ENCODE results near the gene PLA2R1.
A peak's percentile ranks its signal among the peaks of the same experiment; 100 is the strongest.

PLA2R1 gene

DNA sequence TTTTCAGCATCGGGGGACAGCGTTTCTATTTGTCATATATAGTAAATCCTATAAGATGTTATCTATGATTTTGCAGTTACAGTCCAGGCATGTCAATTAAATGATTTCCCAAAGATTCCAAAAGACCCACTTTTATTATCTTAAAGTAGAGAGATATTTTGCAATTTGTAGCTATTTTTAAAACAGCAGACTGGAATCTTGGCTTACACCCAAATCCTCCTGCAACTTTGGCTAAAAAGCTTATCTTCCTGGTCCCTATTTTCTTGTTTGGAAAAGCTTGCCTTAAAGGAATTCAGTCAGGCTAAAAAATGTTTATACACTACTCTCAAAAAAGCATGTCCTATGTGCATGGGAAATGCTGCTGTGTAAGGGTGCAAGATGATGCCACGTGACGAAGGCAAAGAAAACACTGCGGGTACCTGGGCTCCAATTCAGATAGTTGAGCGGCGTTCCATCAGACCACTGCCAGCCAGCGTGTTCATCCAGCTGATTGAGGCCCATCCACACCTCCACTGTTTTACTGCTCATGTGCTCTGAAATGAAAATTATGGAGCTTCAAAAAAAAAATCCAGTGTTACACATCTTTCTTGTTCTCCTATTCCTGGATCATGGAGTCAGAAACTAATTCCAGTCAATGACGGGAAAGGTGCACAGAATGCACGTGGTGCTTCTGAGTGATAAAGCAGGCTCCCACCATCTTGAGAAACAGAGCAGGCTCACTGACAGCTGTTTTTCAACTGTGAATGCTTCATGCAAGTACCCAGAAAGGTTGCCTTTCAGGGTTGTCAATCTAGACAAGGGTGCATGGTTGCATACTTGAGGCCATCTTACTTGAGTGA lies 33.8 kb downstream of the PLA2R1 start:
- DNase-seq, result no peak

DNA sequence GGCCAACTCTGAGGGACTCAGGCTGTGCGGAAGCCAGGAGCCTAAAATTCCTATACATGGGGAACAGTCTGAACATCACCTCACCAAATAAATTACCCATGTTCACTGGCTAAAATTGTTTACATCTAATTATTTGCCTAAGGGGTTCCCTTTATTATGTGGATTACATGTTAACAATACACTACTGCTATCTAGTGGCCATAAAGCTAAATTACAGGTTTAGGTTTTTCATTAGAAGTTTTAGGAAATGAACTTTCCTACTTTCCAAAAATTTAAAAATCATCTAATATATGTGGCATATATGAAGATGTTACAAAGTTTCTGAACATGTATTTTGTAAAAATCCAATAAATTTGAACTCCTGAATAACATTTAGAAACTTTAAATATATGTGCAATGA lies 40.3 kb downstream of the PLA2R1 start:
- DNase-seq, result no peak

DNA sequence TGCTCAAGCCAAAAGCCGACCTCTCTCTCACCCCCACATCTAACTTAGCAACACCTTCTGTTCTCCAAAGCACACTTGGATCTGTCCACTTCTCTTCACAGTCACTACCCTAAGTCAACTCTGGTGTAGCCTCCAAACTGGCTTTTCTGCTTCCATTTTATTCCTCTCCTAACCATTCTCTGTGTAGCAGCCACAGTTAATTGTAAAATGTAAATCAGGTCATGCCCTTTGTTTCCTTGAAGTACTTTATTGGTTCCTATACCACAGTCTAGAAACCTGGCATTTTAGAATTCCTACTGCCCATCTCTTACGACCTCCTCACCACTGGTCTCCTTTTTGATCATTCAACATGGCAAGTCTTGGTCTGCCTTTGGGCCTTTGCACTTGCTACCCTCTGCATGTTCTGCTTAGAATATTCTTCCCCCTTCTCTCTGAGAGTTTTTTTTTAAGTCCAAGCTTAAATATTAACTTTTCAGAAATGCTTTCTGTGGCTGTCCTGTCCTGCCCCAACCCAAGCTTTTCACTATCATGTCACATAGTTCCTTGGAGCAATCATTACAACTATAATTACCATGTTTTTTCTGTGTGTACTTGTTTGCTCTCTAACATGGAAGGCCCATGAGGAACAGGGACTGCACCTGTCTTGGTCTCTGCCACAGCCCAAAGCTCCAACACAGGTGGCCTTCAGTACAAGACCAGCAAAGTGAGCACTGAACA lies 42.9 kb downstream of the PLA2R1 start:
- no peak for DNase-seq

DNA sequence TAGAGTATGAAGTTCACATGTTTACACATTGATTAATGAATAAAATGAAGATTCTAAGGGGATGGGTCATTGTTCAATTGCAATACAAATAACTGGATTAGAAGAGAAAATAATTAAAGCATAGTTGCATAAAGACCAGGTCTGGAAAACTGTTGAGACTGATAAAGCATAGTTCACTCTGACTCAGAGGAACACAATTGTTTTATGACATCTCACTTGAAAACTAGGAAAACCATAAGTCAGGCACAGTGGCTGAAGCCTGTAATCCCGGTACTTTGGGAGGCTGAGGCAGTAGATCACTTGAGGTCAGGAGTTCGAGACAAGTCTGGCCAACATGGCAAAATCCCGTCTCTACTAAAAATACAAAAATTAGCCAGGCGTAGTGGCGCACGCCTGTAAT lies 46.7 kb downstream of the PLA2R1 start:
- no peak for DNase-seq

DNA sequence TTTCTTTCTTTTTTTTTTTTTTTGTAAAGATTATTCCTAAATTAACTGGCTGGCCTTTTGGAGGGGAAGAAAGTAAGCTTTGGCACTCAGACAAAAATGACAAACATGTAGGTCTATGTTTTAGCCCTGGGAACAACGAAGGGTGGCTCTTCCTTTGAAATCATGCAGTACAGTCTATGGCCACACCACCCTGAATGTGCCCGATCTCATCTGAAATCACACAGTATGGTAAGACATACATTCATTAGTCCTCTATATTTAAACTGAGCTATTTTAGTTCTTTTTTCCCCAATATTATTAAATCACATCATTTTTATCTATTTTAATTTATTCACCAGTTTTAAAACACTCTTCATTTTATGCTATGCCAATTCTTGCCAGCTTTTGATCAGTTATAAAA lies 48.2 kb downstream of the PLA2R1 start:
- DNase-seq, result no peak

DNA sequence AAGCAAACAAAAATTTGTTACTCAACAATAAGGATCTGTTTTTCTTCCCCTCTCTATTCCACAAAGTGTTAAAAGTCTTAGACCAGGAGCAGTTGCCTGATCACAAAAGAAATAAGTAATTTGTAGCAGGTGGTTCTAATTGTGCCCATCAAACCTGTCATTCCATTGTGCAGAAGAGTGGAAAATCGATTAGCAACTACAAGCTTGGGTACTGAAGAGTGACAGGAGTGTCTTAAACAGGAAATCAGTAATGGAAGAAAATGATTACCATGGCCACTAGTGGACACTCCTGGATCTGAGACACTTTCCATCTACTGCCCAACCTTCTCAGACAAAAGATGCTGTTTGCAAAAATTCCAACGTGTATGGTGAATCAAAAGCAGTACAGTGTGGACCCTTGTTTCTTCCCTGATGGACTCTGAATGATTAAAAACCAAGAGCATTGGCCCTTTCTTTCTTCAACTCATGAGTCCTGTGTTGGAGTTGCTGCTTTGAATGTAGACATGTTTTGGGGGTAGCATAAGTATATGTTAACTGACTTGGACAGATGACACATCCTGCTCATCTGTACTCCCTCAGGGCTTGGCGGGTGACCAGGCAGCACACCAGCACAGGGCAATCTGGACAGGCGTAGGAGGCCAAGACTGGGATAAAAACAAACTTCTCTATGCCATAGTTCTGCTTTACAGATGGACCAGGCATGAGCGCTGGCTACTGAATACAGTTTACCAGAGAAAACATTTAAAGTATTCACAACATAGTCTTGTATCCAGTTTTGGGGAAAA lies 51.9 kb downstream of the PLA2R1 start:
- no peak for DNase-seq

DNA sequence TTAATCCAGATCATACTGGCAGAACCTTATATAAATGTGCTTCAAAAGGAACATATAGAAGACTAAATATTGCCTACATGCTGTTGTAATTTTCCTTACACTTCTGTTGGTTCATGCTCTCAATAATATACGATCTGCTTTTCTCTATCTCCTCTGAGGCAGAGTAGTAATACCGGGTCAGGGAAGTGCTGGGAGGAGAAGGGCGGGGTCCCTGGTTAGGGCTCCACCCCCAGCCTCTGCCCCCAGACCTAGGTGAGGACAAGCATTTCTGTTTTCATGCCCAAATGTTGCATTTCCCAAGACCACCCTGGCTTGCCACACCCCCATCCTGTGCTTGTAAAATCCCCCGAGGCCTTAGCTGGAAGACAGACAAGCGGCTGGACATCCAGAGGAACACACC lies 55.3 kb downstream of the PLA2R1 start:
- no peak for DNase-seq

DNA sequence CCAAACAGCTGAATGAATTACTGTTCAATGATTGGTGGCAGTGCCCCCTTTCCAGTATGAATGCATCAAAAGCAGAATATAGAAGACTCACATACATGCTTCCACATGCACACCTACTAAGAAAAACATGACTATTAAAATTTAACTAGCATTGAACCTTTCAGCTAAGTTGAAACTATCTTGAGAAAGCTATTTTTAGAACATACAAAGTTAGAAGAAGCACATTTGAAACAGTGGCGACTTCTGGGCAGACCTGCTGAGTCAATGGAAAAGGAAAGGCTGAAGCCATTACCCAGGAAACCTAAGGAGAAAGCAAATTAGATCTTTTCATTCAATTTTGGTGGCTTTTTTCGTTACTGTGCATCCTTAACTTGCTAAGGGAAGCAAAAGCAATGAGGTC lies 55.9 kb downstream of the PLA2R1 start:
- DNase-seq, result no peak

DNA sequence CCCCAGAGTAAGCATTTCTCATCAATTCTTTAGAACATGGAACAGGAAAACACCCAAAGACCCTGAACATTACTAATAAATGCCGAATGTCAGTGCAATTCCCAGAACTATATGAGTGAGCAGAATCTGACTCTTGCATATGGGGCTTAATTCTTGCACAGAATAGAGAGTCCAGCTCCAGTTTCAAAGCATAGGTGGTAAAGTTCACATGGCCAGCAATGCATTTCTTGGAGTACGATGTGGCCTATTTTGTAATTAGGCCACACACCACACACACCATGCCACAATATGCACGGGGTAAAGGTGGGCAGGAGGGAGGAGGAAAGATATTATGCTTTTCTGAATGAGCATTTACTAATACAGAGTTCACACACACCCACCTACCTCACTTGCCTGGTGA lies 56.5 kb downstream of the PLA2R1 start:
- DNase-seq, result no peak

DNA sequence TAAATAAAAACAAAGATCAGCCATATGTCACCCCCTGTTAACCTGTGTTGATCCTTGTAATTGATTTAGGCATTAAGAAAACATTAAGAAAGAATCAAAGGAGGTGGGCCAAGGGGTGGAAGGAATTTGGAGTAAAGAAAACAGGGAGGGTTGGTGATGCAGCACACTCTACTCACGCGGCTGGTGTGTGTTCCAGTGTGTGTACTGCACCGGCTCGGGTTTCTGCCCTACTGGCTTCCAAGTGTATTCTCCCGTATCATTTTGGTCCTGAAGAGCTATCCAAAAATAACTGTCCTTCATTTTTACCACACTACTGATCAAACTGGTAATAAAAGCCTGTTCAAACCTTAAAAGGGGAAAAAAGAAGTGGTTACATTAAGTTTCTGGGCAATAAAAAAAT lies 56.9 kb downstream of the PLA2R1 start:
- no peak for DNase-seq

DNA sequence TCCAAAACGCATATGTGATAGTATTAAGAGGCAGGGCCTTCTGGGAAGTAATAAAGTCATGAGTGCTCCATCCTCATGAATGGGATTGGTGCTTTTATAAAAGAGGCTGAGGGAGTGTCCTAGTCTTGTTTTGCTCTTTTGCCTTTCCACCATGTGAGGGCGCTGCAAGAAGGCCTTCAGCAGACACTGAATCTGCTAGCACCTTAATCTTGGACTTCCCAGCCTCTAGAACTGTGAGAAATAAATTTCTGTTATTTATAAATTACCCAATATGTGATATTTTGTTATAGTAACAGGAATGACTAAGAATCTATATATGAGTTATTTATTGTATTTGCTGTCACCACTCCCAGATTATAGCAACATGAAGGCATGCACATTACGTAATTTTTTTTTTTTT lies 63.5 kb downstream of the PLA2R1 start:
- DNase-seq, result peak in 1 of 2 experiments; percentile 3

DNA sequence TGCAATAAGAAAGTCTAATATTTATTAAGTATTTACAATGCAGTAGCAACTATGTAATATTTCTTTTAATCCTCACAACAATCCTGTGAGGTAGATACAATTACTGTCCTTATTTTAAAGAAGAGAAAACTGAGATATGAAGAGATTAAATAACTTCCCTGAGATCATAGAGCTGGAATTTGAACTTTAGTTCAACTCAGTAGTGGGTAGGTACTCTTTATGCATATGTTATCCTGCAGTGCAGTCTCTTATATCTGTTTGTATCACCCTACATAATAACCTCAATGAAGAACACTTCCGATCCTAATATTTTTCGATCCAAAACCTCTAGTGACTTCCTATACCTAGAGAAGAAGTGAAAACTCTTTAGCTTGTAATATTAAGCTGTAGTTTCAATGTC lies 64.2 kb downstream of the PLA2R1 start:
- DNase-seq, result no peak

DNA sequence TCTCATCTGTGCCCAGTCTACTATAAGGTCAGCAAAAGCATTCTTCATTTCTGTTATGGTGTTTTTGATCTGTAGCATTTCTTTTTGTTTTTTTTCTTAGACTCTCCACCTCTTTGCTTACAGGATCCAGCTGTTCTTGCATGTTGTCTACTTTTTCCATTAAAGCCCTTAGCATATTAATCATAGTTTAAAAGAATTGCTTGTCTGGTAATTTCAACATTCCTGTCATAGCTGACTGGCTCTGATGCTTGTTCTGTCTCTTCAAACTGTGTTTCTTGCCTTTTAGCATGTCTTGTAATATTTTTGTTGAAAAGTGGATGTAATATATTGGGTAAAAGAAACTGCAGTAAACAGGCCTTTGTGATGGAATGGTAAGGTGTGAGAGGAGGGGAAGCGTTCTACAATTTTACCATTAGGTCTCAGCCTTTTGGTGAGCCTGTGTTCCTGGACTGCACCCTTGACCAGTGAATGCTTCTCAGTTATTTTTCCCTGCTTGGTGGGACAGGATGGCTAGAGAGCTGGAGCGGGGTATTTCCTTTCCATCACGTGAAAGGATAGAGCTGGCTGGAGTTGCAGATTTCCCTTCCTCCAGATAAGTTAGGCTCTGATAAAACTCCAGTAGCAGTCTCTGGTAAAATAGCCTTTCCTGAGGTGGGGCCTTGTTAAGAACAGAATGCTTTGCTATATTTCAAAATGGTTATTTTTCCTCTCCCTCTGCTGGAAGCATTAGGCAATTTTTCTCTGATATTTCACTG lies 65.4 kb downstream of the PLA2R1 start:
- DNase-seq, result no peak

DNA sequence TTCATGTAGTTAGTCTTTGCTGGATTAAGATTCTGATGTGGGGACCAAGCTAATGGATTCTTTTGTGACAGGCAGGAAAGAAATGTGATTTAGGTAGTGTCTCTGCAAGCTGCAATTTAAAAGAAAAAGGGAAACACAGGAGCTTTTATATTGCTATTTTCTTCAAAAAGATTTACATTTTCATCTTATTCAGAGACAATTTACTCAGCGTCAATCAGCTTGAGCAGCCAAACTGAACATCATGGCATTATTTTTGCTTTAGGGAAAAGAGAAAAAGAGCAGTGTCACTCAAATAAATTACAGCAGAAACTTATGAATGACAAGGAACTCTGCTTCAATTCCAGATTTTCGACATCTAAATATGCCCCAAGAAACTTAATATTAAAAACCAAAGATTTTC lies 67.4 kb downstream of the PLA2R1 start:
- DNase-seq, result no peak

DNA sequence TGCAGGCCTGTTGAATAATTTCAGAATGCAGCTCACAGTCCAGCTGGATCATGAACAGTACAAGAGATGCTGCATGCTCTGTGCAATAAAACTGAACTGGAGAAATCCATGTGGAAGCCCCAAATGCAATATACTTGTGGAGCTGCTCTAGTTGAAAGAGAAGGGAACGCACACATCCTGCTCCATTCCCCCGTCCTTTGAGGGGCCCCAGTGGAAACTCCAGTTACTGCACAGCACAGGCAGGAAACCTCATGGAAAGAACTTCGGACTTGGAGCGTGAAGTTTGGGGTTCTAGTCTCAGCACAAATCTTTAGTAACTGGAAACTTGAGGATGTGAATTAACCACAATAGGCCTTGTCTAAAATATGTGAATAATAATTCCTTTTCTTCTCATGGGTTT lies 73.2 kb downstream of the PLA2R1 start:
- no peak for DNase-seq

DNA sequence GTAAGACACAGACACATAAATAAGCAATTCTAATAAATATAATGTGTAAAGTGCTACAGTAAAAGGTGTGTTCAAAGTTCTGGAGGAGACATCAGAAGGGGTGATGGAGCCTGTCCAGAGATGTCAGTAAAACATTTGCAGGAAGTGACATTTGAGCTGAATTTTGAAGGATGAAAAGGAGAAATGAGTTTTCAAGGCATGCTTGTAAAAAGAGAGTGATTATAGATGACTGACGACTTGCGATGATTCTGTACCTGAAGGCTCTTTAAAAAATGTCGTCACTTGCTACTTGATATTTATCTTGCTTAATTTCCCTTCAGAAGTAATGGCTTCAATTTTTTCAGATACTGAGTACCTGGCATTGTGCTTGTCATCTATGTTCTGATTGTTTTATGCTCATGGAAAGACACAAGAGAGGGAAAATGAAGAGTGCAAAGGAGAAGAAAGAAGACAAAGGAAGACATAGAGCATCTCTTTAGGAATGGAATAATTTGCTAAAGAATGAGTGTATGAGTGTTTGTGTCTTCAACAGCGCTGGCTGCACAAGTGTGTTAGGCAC lies 73.9 kb downstream of the PLA2R1 start:
- DNase-seq, result no peak

DNA sequence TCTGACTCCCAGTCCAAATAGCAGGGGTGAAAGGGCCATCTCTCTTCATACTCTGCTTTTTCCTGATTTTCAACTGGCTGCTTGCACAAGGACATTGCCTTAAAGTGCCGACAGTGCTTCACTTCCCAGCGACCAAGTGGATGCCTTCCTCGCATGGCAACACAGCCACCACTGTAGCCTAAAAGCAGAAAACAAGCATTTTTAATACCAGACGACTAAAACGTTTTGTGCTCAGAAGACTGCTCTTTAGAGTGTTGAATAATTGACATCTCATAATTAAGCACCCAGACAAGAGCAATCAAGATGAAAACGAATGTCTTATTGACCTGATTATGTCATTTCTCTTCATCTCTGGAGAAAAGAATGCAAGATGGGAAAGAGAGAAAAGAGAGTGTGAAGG lies 75.2 kb downstream of the PLA2R1 start:
- no peak for DNase-seq

DNA sequence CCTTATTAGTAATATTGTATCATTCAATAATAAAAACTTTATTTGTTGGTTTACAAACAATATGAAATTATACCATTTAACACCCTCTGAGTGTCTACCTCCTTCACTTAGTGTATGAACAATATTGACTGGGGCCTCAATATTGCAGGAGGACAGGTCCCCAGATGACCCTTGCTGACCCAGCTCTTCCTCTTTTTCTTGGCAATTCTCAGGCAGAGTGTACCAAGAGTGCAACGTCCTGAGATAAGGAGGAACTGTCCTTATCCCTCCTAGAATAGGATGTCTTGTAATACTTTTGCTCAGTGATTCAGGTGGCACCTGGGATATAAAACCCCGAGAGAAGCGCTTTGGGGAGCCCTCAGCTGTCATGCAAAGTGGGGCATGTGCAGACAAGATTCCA lies 76.8 kb downstream of the PLA2R1 start:
- DNase-seq, result no peak

DNA sequence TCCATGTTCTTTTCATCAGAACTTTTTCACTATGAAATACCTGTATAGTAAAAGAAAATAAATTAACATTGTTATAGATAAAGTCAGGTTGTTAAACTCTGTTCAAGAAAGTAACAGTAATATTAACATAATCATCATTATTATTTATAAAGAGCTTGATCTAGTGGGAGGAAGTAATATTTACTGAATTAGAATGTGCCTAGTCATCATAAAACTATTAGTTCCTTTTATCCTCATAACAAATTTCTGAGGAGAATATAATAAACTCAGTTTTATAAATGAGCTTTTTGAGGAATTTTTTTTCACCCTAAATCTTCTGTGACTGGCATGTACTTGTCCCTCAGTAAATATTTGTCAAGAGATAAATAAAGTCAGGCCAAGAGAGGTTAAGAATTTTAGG lies 78.4 kb downstream of the PLA2R1 start:
- no peak for DNase-seq

DNA sequence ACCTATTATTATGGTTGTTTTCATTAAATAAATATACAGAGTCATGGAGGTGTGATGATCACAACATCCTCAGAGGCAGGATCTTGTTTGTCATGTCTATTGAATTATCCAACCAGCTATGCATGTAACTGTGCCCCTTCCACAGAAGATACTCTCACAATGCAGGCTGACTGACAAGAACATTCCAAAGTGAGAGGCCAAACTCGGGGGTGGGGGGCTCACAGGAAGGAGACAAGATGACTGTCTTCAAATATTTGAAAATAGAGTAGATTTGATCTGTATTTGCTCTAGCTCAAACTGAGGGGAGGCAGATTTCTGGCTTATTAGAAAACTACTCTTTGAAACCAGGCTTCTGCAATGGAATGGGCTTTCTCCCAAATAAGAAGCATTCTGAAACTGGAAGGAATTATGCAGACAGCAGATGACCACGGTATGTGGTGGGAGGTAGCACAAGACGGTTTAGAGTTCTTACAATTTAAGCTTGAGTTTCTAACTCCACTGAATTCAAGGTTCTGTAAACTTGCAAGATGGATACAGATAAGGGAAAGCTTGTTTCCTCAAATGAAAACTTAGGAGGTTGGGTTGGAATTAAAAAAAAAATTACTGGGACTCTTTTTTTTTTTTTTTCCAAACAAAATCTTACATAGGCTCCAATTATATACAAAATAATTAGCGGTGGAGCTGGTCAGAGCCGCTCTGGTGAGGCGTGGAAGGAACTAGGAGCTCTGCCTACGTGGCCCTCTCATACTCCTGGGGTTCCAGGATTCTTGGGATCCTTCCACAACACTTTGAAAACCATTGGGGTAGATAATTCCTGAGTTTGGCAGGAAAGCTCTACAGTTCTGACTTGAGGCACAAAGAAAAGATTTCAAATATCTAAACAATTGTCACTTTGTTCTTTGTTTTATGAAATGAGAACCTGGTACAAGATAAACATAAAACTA lies 79.3 kb downstream of the PLA2R1 start:
- DNase-seq, result no peak

DNA sequence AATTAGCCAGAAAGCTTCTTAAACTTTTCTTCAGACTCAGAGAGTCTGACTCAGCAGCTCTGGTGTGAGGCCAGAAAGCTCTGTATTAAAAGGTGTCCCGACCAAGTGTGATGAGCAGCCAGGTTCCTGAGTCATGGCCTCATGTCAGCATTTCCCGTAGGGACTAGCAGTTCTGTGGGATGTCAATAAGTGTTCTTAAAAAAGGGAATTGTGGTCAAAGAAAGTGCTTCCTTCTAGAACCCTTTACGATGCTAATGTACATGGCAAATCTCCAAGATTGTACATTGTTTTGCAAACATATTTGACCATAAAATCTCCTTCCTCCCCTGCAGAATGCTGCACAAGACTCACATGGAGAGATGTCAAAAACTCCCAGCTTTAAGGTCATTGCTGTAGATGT lies 80.1 kb downstream of the PLA2R1 start:
- DNase-seq, result peak in 1 of 2 experiments; percentile 4

Data from NCI-H524 (cell line).